ENCODE measurements around the gene NKX6-2.
"Not testable (repeated sequence)": the region's sequence is repeated elsewhere in the genome, so short reads cannot be mapped to it uniquely, and the experiment has no call there.

Gene NKX6-2

DNA sequence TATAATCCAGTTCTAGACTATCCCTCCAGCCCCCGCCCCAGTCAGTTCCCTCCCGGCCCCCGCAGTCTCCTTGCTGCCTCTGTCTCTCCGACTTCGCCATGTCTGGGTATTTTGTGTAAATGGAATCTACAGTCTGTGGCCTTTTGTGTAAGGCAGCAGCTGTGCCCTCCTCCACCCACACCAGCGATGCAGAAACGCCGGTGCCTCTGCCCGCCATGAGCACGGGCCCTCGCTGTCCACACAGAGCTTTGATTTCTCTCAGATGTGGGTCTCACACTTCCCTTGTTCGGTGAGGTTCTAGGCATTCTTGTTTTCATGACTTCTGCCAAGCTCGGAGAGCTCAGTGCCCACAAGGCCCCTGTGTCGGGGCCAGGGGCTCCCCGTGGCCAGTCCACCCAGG is 37.8 kb downstream of the NKX6-2 start:
- no peak for TF ChIP-seq ZFX (IDR thresholded peaks at IDR 0.05)
- TF ChIP-seq, protein P1, sequence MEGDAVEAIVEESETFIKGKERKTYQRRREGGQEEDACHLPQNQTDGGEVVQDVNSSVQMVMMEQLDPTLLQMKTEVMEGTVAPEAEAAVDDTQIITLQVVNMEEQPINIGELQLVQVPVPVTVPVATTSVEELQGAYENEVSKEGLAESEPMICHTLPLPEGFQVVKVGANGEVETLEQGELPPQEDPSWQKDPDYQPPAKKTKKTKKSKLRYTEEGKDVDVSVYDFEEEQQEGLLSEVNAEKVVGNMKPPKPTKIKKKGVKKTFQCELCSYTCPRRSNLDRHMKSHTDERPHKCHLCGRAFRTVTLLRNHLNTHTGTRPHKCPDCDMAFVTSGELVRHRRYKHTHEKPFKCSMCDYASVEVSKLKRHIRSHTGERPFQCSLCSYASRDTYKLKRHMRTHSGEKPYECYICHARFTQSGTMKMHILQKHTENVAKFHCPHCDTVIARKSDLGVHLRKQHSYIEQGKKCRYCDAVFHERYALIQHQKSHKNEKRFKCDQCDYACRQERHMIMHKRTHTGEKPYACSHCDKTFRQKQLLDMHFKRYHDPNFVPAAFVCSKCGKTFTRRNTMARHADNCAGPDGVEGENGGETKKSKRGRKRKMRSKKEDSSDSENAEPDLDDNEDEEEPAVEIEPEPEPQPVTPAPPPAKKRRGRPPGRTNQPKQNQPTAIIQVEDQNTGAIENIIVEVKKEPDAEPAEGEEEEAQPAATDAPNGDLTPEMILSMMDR (conservative IDR thresholded peaks at IDR 0.05) = no peak
- no peak overlapping the region for H3K27ac ChIP-seq

DNA sequence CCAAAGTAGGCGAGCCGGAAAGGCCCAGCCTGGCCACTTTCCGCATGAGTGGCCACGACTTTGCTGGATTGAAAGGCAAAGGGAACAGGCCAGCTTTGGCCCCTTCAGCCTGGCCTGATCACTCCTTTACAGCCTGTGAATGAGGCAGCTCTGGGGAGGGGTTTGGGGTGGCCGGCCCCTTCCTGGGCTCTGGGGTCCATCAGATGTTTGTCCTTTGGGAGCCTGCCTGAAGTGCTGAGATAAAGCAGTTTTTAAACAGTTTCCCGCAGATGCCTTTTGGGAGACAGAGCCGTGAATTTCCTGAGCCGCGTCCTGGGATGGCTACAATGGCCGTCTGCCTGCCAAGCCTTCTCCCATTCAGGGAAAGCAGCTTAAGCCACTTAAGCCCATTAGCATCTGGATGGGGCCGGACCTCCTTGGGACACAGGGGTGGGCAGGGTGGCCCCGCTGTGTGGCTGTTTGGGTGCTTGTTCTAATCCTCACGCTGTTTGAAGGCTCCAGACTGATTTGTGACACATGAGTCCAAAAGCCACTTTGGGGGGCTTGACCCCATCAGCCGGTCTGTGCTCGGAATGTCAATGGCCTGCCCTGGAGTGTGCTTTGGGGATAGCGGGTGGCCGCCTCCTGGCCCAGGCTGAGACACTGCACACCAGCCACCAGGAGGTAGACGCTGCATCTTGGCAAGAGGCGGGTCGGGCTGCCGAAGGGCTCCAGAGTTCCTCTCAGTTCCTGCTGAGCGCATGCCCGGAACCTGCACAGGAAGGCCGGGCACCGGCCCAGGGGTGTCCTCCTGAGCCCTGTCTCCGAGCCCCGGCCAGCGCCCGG is 38.9 kb downstream of the NKX6-2 start:
- no peak overlapping the region for H3K27ac ChIP-seq

DNA sequence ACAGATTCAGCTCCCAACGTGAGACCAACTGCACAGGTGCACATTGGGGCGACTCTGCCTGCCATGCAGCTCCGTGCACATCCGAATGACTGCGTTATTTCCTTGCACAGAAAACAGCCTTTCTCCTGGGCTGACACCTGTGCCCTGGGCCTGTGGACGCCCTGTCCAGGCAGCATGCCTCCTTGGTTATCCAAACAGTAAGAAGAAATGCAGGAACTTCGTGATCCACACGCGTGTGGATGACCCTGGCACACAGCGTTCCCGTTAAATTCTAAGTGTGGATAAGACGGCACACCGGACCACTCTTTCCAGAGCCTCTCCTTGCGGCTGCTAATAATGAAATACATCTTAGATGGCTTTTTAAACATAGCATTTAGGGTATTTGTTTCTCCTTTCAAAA is 39.6 kb downstream of the NKX6-2 start:
- no peak overlapping the region for H3K27ac ChIP-seq
- TF ChIP-seq, protein P1 (conservative IDR thresholded peaks at IDR 0.05) = no peak
- TF ChIP-seq ZFX (IDR thresholded peaks at IDR 0.05) = no peak

More for the DNA sequence above, 38.9 kb downstream of the NKX6-2 start:
- no peak for TF ChIP-seq ZFX (IDR thresholded peaks at IDR 0.05)

DNA sequence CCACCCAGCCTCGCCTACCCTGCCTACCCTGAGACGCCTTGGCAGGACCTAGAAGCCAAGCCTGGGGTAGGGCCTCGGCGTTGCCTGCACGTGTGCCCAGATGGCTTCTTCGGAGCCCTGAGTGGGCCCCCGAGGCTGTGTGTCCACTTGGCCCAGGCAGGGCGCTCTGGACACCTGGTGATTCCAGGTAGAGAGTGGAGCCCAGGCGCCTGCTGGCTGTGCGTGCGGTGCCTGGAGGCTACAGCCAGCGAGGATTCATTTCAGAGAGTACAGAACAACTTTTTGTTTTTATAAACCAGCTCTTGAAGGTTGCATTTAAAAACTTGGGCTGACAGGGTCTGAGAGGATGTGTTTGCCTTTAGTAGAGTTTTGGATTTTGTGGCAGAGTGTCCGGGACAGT is 40.0 kb downstream of the NKX6-2 start:
- TF ChIP-seq ZFX (IDR thresholded peaks at IDR 0.05) = no peak
- TF ChIP-seq, protein P1 (conservative IDR thresholded peaks at IDR 0.05) = no peak
- H3K27ac ChIP-seq = no peak overlapping the region

DNA sequence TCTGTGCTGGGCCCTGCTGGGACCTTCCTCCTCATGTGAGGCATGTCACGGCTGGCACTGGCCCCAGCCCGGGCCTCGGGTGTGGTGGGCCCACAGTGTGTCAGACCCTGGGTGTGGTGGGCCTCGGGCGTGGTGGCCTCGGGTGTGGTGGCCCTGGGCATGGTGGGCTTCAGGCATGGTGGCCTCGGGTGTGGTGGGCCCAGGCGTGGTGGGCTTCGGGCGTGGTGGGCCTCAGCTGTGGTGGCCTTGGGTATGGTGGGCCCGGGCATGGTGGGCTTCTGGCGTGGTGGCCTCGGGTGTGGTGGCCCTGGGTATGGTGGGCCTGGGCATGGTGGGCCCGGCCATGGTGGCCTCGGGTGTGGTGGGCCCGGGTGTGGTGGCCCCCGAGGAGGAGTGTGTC is 40.4 kb downstream of the NKX6-2 start:
- H3K27ac ChIP-seq = no peak overlapping the region
- no peak for TF ChIP-seq ZFX (IDR thresholded peaks at IDR 0.05)
- TF ChIP-seq, protein P1 (conservative IDR thresholded peaks at IDR 0.05) = no peak

DNA sequence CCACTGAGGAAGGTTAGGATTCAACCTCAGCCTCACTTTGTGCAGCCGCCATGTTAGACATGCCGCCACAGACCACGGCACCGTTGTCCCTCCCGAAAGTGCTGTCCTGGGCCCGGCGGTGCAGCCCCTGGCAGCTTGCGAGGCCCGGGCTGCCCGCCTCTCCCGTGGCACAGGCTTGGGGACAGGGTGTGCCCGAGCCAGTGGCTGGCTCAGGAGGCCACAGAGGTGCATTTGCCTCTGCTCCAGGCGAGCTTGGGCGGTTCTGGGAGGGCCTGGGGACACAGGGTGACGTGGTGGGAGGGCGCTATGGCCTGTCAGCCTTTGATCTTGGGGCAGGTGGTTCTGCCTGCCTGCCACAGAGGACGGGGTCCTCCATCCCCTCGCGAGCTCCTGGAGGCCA is 41.1 kb downstream of the NKX6-2 start:
- no peak for TF ChIP-seq ZFX (IDR thresholded peaks at IDR 0.05)
- TF ChIP-seq, protein P1 (conservative IDR thresholded peaks at IDR 0.05) = no peak
- no peak overlapping the region for H3K27ac ChIP-seq

DNA sequence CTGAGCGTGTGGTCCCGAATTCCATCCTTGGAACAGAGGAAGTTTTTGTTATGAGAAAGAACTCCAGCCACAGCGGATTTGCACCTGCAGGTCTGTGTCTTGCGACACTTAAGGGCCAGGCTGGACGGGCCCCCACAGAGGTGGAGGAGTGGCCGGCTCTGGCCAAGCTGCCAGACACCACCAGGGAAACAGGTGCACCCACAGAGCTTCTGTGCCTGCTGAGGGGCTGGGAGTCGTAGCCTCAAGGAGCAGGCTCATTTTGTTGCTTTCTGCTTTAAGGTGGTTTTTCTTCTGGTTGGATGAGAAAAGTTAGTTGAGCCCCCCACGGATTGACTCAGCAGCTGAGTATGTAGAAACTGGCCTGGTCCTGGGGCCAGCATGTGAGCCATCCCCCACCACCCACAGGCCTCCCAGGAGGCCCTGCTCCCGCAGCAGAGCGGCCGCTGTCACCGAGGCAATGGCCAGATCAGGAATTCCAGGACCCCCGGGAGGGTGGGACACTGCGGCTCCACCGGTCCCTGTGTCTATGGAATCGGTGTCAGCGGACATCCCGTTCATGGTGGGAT is 41.9 kb downstream of the NKX6-2 start:
- TF ChIP-seq, protein P1 (conservative IDR thresholded peaks at IDR 0.05) = no peak
- TF ChIP-seq ZFX (IDR thresholded peaks at IDR 0.05) = no peak
- no peak overlapping the region for H3K27ac ChIP-seq

DNA sequence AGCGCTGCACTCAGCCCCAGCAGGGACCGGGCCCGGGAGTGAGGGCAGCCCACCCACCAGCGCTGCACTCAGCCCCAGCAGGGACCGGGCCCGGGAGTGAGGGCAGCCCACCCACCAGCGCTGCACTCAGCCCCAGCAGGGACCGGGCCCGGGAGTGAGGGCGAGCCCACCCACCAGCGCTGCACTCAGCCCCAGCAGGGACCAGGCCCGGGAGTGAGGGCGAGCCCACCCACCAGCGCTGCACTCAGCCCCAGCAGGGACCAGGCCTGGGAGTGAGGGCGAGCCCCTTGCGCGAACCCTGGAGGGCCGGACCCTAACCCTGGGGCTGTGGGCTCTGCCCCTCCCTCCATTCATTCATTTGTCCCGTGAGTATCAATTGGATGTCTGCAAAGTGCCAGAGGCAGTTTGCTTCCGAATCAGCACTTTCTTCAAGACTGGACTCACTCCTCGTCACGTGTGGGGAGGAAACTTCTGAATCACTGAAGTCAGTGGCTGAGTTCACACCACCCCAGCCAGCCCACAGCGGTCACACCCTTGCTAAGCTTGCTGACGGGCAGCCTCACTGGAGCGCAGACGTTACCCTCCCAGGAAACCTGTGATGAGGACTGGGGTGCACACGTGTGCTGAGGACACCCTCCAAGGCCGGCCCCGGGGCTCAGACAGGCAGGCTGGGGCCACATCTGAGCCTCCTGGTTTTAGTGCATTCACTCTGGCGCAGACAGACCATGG is 42.6 kb downstream of the NKX6-2 start:
- H3K27ac ChIP-seq = not testable (repeated sequence)

Measured in C4-2B (cell line).